T-helper 1 cell treated with Interleukin-12 subunit alpha and Interleukin-12 subunit beta and Interleukin-4 antibody, amounts not matched to agents 30 ng/mL and 1 ng/mL, for 36 hours (primary cell): ENCODE measurements around the gene KDM3A. TPM values are rescaled to one million over a fixed set of nuclear protein-coding genes. Genes with fewer than 3 reads are reported as not detected.
"Not testable (repeated sequence)": the region's sequence is repeated elsewhere in the genome, so short reads cannot be mapped to it uniquely, and the experiment has no call there.

Experiments used
- intact Hi-C: fragments of 100-400 bp; cut with micrococcal nuclease; formaldehyde crosslinking; loops from one replicate; pipeline ENCODE4 v1.15.1; 2024
- total RNA-seq: library from RNA; stranded (reverse); gene quantifications from 2 replicates; pipeline ENCODE4 v1.2.3, GENCODE V29; 2022

Gene KDM3A
- total RNA-seq, 1 donor from 2014 or later: 65.7 TPM

- intact Hi-C loops: no loop called here
Measured at GRCh38 chr2:86470890-86471289, 29.7 kb downstream of the KDM3A start.

- intact Hi-C loops: no loop called here
Measured at GRCh38 chr2:86471637-86472036, 30.5 kb downstream of the KDM3A start.

- intact Hi-C loops: no loop called here
Measured at GRCh38 chr2:86476092-86476491, 34.9 kb downstream of the KDM3A start.

- intact Hi-C loops: no loop called here
Measured at GRCh38 chr2:86476918-86477317, 35.7 kb downstream of the KDM3A start.

- intact Hi-C loops: no loop called here
Measured at GRCh38 chr2:86477349-86477748, 36.2 kb downstream of the KDM3A start.

GRCh38 chr2:86480105-86480504 is 38.9 kb downstream of the KDM3A start:
- intact Hi-C loops: loop anchor here (5.0 kb wide), 2 partner anchors 38 to 142 kb away; partner anchors contain the start of genes KDM3A and RNF103

- intact Hi-C loops: loop anchor here (1.0 to 5.0 kb wide), 3 partner anchors 13 to 140 kb away; partner anchors contain the start of genes KDM3A and RNF103
Measured at GRCh38 chr2:86482034-86482433, 40.9 kb downstream of the KDM3A start.

- intact Hi-C loops: loop anchor here (5.0 kb wide), 2 partner anchors 42 to 138 kb away; partner anchors contain the start of genes KDM3A and RNF103
Measured at GRCh38 chr2:86484385-86484784, 43.2 kb downstream of the KDM3A start.

- intact Hi-C loops: no loop called here
Measured at GRCh38 chr2:86485103-86485502, 43.9 kb downstream of the KDM3A start.

- intact Hi-C loops: no loop called here
Measured at GRCh38 chr2:86485802-86486201, 44.6 kb downstream of the KDM3A start.

- intact Hi-C loops: loop anchor here (1.0 kb wide), 1 partner anchor 188 kb away; no protein-coding TSS in a partner anchor
Measured at GRCh38 chr2:86487062-86487461, 45.9 kb downstream of the KDM3A start.

GRCh38 chr2:86488561-86489250 is 47.5 kb downstream of the KDM3A start:
- intact Hi-C loops: no loop called here

- intact Hi-C loops: no loop called here
Measured at GRCh38 chr2:86489542-86489941, 48.4 kb downstream of the KDM3A start.

GRCh38 chr2:86490245-86490644 is 49.1 kb downstream of the KDM3A start:
- intact Hi-C loops: no loop called here

- intact Hi-C loops: no loop called here
Measured at GRCh38 chr2:86491088-86491487, 49.9 kb downstream of the KDM3A start.

- intact Hi-C loops: no loop called here
Measured at GRCh38 chr2:86492048-86492453, 50.9 kb downstream of the KDM3A start.

GRCh38 chr2:86496391-86496790 is 55.2 kb downstream of the KDM3A start:
- intact Hi-C loops: not testable (repeated sequence)

GRCh38 chr2:86498468-86499260 is 57.5 kb downstream of the KDM3A start:
- intact Hi-C loops: no loop called here

GRCh38 chr2:86499326-86499725 is 58.2 kb downstream of the KDM3A start:
- intact Hi-C loops: no loop called here

- intact Hi-C loops: no loop called here
Measured at GRCh38 chr2:86500325-86501083, 59.3 kb downstream of the KDM3A start.

- intact Hi-C loops: no loop called here
Measured at GRCh38 chr2:86507600-86507999, 66.4 kb downstream of the KDM3A start.
